ENCODE results near the gene PDCD2L.
"Not testable (repeated sequence)": the region's sequence is repeated elsewhere in the genome, so short reads cannot be mapped to it uniquely, and the experiment has no call there.

PDCD2L gene

GRCh38 chr19:34399886-34400285, 4.3 kb upstream of the PDCD2L start:
- DNase-seq (ENCODE audit: low read depth): no peak
- no peak overlapping the region for H3K4me3 ChIP-seq (ENCODE audit: low read length)
- no peak for TF ChIP-seq CTCF (conservative IDR thresholded peaks at IDR 0.05; ENCODE audit: low read depth, low read length)

GRCh38 chr19:34400844-34401243, 3.4 kb upstream of the PDCD2L start:
- DNase-seq (ENCODE audit: low read depth); H3K4me3 ChIP-seq (ENCODE audit: low read length): not testable (repeated sequence)

GRCh38 chr19:34402074-34402600, 2.1 kb upstream of the PDCD2L start:
- no peak for TF ChIP-seq CTCF (conservative IDR thresholded peaks at IDR 0.05; ENCODE audit: low read depth, low read length)
- no peak for DNase-seq (ENCODE audit: low read depth)
- no peak overlapping the region for H3K4me3 ChIP-seq (ENCODE audit: low read length)

- TF ChIP-seq CTCF (conservative IDR thresholded peaks at IDR 0.05; ENCODE audit: low read depth, low read length): no peak
- no peak for DNase-seq (ENCODE audit: low read depth)
Observed at GRCh38 chr19:34403784-34404108, 453 bp upstream of the PDCD2L start.

GRCh38 chr19:34405892-34406660, 1.9 kb downstream of the PDCD2L start:
- DNase-seq (ENCODE audit: low read depth): no peak
- no peak for TF ChIP-seq CTCF (conservative IDR thresholded peaks at IDR 0.05; ENCODE audit: low read depth, low read length)
- no peak overlapping the region for H3K4me3 ChIP-seq (ENCODE audit: low read length)

More at GRCh38 chr19:34403784-34404108, 453 bp upstream of the PDCD2L start:
- peak overlapping the region; percentile 89 for H3K4me3 ChIP-seq (ENCODE audit: low read length)

GRCh38 chr19:34408411-34408810, 4.2 kb downstream of the PDCD2L start:
- no peak for DNase-seq (ENCODE audit: low read depth)
- no peak overlapping the region for H3K4me3 ChIP-seq (ENCODE audit: low read length)
- TF ChIP-seq CTCF (conservative IDR thresholded peaks at IDR 0.05; ENCODE audit: low read depth, low read length): no peak

- no peak overlapping the region for H3K4me3 ChIP-seq (ENCODE audit: low read length)
- no peak for TF ChIP-seq CTCF (conservative IDR thresholded peaks at IDR 0.05; ENCODE audit: low read depth, low read length)
- DNase-seq (ENCODE audit: low read depth): no peak
Observed at GRCh38 chr19:34409189-34410164, 5.3 kb downstream of the PDCD2L start.

Data from retinal pigment epithelial cell (primary cell).